Caki2 (cell line): Measurements from ENCODE around the gene SRF. TPM values are rescaled to one million over a fixed set of nuclear protein-coding genes. Genes with fewer than 3 reads are reported as not detected.

Experiments used
- DNase-seq: peaks from one replicate; pipeline ENCODE4 v3.0.0-alpha.2; 2015; ENCODE audit warnings: low read depth
- in situ Hi-C: cut with HindIII; loops from 2 replicates; pipeline ENCODE4 v1.10.0; 2016; ENCODE audit warnings: low sequenced_read_pairs, low pct_unique_long_range_greater_than_20kb, mixed read lengths
- total RNA-seq: library from RNA; depleted of rRNA; stranded (reverse); fragments of >200 nt; shearing (Covaris generic); gene quantifications from 2 replicates; pipeline ENCODE4 v1.2.3, GENCODE V29; 2014; ENCODE audit warnings: low replicate concordance; rRNA removed

Gene SRF
- total RNA-seq, 1 experiment from 2014 or later = 26.1 TPM

DNA sequence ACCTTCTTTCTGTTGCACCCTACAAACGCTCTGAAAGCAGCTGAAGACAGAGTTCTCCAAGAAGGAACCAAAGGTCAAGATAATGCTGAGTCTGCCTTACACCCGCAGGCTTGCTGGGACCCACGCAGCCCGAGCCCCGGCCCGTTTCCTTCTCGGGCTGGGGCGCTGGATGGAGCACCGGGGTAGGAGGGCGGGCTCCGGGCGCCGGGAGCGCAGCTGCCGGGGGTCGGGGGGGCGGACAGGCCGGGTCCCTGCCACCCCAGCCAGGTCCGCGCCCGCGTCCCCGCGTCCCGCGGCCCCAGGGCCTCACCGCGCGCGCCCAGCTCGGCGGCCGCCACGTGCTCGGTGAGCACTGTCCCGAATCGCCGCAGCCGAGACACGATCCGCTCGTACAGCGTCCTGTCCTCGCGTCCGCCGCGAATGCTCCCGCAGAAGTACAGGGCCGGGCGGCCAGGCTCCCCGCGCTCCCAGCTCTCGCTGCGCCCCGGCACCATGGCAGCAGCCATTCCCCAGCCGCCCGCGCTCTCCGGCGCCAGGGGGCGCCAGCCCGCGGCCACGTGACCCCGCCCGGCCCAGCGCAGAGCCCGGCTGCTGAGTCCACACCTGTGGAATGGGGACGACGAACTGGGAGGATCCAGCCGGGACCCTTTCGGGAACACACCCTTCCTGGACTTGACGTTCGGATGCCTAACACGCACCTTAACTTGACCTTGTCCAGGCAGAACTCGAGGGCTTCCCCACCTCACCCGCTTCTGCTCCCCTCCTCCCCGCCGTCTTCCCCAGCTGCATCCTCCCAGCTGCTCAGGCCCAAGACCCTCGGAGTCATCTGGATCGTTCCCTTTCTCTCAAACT, 58.1 kb downstream of the SRF start, which contains the start of gene DNPH1:
Gene DNPH1, minus strand, starts transcription at position 531 of the 852 bp plus-strand sequence. Its CDS starts 25 bp downstream, at position 506.
- in situ Hi-C loops = no loop called here
- DNase-seq = peak; percentile 71

DNA sequence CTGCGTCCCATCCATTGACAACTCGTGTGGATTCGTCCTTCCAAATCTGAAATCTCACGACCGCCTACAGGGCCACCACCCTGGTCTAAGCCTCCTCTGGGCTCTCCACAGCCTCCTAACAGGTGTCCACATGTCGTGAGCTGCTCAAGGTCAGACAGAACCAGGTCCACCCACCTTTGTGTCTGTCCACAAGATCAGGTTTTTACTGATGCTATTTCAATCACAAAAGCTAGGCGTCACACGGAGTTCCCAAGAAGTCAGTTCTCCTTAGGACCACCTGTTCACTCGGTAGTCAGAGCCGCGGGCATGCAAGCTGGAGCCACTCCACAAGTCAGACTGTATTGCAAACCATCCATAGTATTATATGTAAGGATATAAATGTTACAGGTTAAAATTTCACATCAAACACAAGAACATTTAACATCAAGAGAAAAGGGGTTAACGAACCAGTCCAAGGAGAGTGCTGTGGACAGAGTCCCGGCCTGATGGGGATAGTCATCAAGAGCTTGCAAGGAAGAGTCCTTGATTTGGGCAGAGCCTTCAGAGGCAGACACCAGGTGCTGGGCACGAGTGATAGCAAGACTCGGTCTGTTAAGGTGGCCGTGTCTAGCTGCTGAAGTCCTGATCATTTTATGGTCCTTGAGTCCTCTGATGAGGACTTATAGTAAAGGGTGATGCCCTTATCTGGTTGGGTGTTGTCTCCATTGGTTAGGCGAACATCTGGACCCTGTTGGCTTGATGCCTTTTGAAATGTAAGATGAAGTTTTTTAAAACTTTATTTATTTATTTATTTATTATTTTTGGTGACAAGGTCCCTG, 58.9 kb downstream of the SRF start:
- in situ Hi-C loops = no loop called here
- DNase-seq = no peak

DNA sequence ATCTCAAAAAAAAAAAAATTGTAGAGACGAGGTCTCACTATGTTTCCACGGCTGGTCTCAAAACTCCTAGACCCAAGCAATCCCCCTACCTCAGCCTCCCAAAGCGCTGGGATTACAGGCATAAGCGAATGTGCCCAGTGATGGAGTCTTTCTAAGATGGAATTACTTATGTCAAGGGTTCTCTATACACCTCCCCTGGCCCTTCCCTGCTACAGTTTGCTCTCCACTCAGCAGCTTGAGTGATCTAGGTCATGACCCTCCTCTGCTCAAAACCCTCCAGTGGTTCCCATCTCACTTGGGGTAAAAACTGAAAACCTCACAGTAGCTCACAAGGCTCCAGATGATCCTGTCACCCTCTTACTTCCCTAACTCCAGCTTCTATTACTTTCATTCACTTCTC, 60.0 kb downstream of the SRF start:
- no peak for DNase-seq
- in situ Hi-C loops = no loop called here

Other genes with a start within 250 kb of the SRF start
- gene CNPY3, start 241.8 kb upstream of the SRF start, total RNA-seq = 69.2 and 70.4 TPM in 2 replicates
- 1.5 TPM in 1 of 2 replicates, not detected in the other for gene GNMT, start 210.5 kb upstream of the SRF start, total RNA-seq
- 29.2 and 31.4 TPM in 2 replicates for gene PEX6, start 192.1 kb upstream of the SRF start, total RNA-seq
- 41.1 and 50.7 TPM in 2 replicates for gene PPP2R5D, start 186.7 kb upstream of the SRF start, total RNA-seq
- gene MEA1, start 157.3 kb upstream of the SRF start, total RNA-seq = 192 and 200 TPM in 2 replicates
- 140 and 145 TPM in 2 replicates for gene KLHDC3, start 157.0 kb upstream of the SRF start, total RNA-seq
- 79.1 and 98.6 TPM in 2 replicates for gene RRP36, start 149.6 kb upstream of the SRF start, total RNA-seq
- 39.2 TPM in 2 replicates for gene CUL7, start 117.4 kb upstream of the SRF start, total RNA-seq
- gene MRPL2, start 111.8 kb upstream of the SRF start, total RNA-seq = 47.5 and 50.5 TPM in 2 replicates
- gene KLC4, start 111.6 kb upstream of the SRF start, total RNA-seq = 49.3 and 61.6 TPM in 2 replicates
- gene PTK7, start 95.0 kb upstream of the SRF start, total RNA-seq = 45.4 and 69.5 TPM in 2 replicates
- gene CUL9, start 10.9 kb downstream of the SRF start, total RNA-seq = 10.6 and 15.7 TPM in 2 replicates
- gene DNPH1, start 58.2 kb downstream of the SRF start, total RNA-seq = 187 and 194 TPM in 2 replicates
- not detected in 2 replicates for gene TTBK1, start 72.2 kb downstream of the SRF start, total RNA-seq
- gene SLC22A7, start 127.0 kb downstream of the SRF start, total RNA-seq = not detected in 2 replicates
- not detected in 2 replicates for gene CRIP3, start 137.6 kb downstream of the SRF start, total RNA-seq
- gene ZNF318, start 198.4 kb downstream of the SRF start, total RNA-seq = 1.6 and 4.3 TPM in 2 replicates